NCI-H146 treated with DMSO at 0.1 percent for 48 hours (cell line): ENCODE results near the gene OR4D11.
"Not testable (repeated sequence)": the region's sequence is repeated elsewhere in the genome, so short reads cannot be mapped to it uniquely, and the experiment has no call there.

Experiments
- DNase-seq: peaks from one replicate; lab custom pipeline; 2025; ENCODE audit not compliant: unreplicated experiment; lab: John Stamatoyannopoulos, UW

Gene OR4D11

DNA sequence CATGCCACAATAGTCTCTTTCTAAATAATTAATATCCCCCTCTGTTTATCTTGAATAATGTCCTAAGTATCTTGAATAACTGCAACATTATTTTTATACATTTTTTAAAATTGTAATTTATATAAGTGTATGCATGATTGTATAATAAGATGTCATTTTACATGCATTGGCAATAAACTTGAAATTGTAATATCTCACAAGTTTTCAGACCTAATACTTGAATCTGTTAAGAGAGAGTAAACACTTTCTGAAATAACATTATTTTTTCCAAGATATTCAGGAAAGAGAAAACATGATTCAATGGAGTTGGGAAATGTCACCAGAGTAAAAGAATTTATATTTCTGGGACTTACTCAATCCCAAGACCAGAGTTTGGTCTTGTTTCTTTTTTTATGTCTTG lies at the start of gene OR4D11:
OR4D11 (plus strand) TSS at position 301 of the 400 bp plus-strand sequence; CDS start at position 301, 0 bp downstream.
- no peak for DNase-seq

DNA sequence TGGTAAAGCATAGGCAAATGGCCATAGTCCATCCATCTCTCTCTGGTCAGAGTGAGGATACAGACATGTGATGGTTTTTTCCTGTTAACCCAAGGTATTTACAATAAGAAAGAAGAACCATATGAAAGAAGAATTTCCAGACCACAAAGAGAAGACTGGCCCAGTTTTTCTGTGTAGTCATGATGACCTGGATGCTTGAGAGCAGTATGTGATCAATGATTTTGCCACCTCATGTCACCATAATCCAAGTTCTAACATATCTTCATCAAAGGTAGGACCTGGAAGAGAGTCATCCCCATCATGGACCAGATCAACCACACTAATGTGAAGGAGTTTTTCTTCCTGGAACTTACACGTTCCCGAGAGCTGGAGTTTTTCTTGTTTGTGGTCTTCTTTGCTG lies 46.7 kb upstream of the OR4D11 start, which contains the start of gene OR4D6:
OR4D6 (plus strand) TSS at position 301 of the 400 bp plus-strand sequence; CDS start at position 301, 0 bp downstream.
- no peak for DNase-seq

GRCh38 chr11:59459916-59460315 lies 43.5 kb upstream of the OR4D11 start:
- no peak for DNase-seq

- no peak for DNase-seq
Measured at GRCh38 chr11:59463190-59463641, 40.2 kb upstream of the OR4D11 start.

GRCh38 chr11:59473015-59473414 lies 30.4 kb upstream of the OR4D11 start, which contains the start of gene OR4D10:
TSS of gene OR4D10 (plus strand) at chr11:59473315. CDS start at chr11:59477430, 4,115 bp downstream.
- no peak for DNase-seq

DNA sequence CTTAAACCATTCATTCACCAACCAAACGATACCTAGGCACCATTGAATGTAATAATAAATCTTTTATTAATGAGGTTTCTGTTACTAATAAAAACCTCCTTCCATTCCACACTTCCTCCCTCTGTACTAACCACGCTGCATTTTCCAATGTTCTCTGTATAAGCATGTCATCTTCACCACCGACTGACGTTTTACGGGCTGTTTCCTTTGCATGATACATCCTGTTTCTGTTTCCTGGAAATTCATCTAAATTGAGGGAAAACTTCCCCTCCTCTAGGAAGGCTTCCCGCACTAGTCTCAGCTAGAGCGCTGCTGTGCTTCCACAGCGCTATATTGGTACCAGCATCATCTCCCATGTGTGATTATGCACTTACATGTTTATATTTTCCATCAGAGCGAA lies 28.2 kb upstream of the OR4D11 start:
- DNase-seq, result no peak

DNA sequence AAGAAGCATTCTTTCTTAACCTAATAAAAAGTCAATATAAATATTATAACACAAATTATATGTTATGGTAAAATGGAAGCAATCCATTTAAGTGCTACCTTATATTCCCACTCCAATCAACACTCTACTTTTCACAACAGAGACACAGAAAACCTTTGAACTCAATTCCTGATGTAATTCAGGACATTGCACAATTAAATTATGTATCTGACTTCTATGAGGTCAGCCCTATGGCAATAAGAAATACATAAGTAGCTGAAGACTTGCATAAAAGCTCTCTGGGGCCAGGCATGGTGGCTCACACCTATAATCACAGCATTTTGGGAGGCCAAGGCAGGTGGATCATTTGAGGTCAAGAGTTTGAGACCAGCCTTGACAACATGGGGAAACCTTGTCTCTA lies 23.5 kb upstream of the OR4D11 start:
- DNase-seq, result no peak

DNA sequence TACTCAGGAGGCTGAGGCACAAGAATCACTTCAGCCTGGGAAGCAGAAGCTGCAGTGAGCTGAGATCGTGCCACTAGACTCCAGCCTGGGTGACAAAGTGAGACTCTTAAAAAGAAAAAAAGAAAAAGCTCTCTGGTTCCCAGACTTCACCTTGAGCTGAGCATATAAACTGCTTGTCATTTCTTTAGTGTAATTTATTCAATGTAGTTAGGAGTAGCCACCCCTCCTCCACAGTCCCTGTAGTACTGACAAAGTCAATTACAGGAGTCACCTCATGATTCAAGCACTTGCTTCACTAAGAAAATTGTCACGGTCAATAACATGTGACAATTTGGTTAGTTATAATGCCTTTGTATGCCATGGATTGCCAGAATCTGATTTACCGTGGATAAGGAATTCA lies 23.0 kb upstream of the OR4D11 start:
- DNase-seq, result no peak

GRCh38 chr11:59501931-59502330 lies 1.4 kb upstream of the OR4D11 start:
- DNase-seq, result no peak

DNA sequence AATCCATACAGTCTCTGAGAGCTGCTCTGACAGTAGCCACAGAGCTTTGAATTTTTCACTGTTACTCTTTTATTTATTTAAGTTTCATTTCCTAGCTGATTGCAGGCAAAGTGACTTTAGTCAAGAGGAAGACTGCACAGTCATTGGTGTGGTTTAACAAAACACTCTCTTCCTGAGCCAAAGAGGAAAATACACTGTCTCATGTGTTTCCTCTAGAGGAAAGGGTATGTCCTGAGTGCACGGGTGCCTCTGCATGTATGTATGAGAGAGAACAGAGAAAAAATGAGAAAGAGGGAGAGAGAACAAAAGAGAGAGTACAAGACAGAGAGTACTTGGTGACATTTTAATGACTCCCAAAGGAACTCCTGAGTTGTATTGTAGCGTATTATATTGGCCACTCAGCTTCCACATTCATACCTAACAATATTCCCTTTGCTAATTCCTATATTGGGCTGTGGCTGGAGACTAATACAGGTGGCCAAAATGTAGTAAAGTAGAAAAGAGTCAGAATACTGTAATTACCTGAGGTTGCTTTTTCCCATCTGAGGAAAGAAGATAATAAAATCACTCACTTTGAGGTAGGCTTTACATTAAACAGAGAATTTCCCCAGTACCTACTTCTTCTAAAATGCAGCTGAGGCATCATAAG lies 7.7 kb downstream of the OR4D11 start, which contains the start of gene OR4D9:
OR4D9 (plus strand) TSS at position 599 of the 649 bp plus-strand sequence. CDS start 3,374 bp downstream, outside the sequence.
- no peak for DNase-seq

- no peak for DNase-seq
Measured at GRCh38 chr11:59511675-59512074, 8.3 kb downstream of the OR4D11 start.

DNA sequence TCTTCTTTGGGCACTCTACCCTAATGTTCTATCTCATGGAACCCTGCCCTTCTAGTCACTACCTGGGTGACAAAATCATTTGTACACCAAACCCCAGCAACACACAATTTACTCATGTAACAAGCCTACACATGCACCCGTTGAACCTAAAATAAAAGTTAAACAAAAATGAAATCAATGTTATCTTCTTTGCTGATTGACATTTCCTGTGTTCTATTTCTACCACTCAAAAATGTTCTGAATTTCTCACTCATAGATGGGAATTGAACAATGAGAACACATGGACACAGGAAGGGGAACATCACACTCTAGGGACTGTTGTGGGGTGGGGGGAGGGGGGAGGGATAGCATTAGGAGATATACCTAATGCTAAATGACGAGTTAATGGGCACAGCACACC lies 16.8 kb downstream of the OR4D11 start:
- not testable (repeated sequence) for DNase-seq

DNA sequence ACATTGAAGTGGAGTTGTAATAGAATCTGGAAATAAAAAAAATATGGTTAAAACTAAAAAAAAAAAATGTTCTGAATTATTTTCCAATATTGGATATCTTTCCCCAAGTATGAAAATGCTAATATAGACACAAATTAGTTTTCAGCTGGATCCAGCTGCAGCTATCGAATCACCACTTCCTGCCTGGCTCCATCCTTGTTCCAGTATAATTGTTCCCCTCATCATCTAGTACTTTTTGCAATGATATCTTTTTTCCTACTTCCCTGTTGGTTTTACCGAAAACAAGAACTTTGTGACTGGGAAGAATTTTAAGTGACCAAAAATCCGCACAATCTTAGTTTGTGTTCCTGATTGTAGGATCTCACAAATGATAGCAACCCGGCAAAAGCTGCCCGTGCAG lies 17.4 kb downstream of the OR4D11 start:
- no peak for DNase-seq

DNA sequence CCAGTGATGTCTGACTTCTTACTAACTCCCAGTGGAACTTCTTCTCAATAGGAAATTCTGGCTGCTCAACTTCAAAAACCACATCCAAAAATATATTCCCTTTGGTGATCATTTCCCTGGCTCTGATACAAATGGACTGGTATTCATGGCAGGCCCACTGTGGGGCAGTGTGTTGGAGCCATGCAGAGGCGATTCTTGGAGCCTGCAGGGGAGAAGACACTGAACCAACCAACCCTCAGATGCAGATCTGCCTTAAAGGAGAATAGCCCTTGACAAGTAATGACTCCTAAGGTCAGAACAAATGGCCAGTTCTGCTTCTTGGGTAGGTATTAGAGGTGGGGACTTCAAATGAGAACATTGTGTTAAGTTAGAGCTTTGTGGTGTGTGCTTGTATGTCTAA lies 20.2 kb downstream of the OR4D11 start:
- no peak for DNase-seq

GRCh38 chr11:59528711-59529110 lies 25.3 kb downstream of the OR4D11 start:
- no peak for DNase-seq

DNA sequence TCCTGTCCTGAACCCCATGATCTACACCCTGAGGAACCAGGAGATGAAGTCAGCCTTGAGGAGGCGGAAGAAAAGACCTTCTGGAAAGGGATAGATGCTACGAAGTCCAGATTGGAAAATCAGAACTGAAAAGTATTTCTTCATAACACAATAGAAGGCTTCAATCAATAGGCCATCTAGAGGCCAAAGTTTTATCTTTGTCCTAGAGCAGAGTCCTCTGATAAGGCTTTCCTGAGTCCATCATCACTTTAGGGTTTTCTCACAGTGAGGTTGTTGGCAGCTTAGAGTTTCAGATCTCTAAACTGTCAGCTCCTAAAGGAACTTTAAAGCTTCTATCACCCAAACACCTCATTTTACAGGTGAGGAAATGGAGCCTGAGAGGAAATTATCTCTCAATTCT lies 29.2 kb downstream of the OR4D11 start:
- no peak for DNase-seq

- no peak for DNase-seq
Measured at GRCh38 chr11:59534676-59535075, 31.3 kb downstream of the OR4D11 start.

DNA sequence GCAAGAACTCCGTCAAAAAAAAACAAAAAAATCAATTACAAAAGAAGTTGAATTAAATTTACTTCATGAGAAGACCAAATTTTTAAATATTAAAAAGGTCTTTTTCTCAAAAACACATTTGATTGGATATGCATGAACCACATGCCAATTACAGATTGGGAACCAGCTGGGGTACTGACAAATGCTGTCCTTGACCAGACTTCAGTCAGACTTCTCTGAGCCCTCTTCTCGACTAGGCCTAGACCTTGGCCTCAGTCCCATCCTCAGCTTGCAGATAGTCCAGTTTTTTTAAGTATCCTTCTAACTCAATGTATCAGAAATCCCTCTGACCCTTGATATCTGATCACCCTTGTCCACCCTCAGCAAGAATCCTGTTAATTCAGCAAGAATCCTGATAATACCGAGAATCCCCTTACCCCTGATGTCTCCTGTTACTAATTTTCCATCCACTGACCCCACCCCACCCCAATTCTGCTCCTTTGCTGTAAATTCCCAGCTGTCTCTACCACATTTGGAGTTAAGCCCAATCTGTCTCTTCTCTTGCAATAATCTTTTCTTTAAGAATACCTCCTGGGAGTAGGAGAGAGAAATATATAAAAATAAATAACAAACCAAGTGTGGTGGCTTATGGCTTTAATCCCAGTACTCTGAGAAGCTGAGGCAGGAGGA lies 38.9 kb downstream of the OR4D11 start:
- DNase-seq, result no peak

- DNase-seq, result not testable (repeated sequence)
Measured at GRCh38 chr11:59543713-59544112, 40.3 kb downstream of the OR4D11 start.

GRCh38 chr11:59544869-59545178 lies 41.4 kb downstream of the OR4D11 start:
- no peak for DNase-seq

DNA sequence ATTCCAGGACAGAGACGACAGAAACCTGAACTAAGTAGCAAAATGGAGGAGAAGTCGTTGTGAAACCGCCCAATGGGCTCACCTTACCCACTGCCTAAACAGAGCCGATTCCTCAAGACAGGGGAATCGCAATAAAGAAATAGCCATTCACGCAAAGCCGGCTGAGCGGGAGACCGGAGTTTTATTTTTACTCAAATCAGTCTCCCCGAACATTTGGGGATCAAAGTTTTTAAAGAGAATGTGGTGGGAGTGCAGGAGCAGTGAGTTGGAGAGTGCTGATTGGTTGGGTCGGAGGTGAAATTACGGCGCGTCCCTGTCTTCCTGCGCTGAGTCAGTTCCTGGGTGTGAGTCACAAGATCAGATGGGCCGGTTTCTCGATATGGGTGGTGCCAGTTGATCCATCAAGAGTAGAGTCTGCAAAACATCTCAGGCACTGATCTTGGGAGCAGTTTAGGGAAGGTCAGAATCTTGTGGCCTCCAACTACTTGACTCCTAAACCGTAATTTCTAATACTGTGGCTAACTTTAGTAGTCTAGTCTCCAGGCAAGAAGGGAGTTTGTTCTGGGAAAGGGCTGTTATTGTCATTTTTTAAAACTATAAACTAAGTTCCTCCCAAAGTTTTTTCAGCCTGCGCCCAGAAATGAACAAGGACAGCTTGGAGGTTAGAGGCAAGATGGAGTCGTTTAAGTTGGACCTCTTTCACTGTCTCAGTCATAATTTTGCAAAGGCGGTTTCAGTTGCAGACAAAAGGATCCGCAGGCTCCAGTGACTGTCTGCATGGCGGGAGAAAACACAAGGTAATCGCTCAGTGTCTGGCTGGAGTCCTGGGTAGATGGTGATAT lies 42.0 kb downstream of the OR4D11 start:
- DNase-seq, result no peak
